Effector memory CD8-positive, alpha-beta T cell (primary cell): ENCODE results near the gene STPG4.

Experiments
- ATAC-seq: fragments of 150-1000 bp; cut with Tn5 transposase; replicated peaks from 2 replicates; pipeline ENCODE4 v1.10.0; 2021; ENCODE audit warnings: mild to moderate bottlenecking, moderate library complexity
- DNase-seq, 3 experiments: peaks; one replicate each; pipeline ENCODE4 v3.0.0; 2021
- H3K27ac Mint-ChIP-seq, 2 donors: one replicate each; pipeline ENCODE4 v1.8.0; 2022; ENCODE audit warnings: mild to moderate bottlenecking in 2 of 2, mixed read lengths in 2 of 2, moderate library complexity in 2 of 2
- H3K27me3 Mint-ChIP-seq, 2 donors: one replicate each; pipeline ENCODE4 v1.8.0; 2022; ENCODE audit warnings: mixed read lengths in 2 of 2
- H3K36me3 Mint-ChIP-seq: one replicate; pipeline ENCODE4 v1.8.0; 2022; ENCODE audit warnings: mild to moderate bottlenecking, moderate library complexity, mixed read lengths; ENCODE audit not compliant: insufficient read depth
- H3K4me1 Mint-ChIP-seq, 2 donors: one replicate each; pipeline ENCODE4 v1.8.0; 2022; ENCODE audit warnings: low read depth in 2 of 2, mixed read lengths in 2 of 2
- H3K4me3 Mint-ChIP-seq, 2 donors: one replicate each; pipeline ENCODE4 v1.8.0; 2022; ENCODE audit warnings: mild to moderate bottlenecking in 2 of 2, mixed read lengths in 2 of 2, moderate library complexity in 2 of 2
- H3K9me3 Mint-ChIP-seq, 2 donors: one replicate each; pipeline ENCODE4 v1.8.0; 2022; ENCODE audit warnings: mixed read lengths in 2 of 2

The STPG4 gene

GRCh38 chr2:47076586-47077441 is 78.3 kb downstream of the STPG4 start:
- ATAC-seq, result no peak
- peaks cover 15% of the 10 kb centered on the region for H3K36me3 Mint-ChIP-seq
- H3K4me1 Mint-ChIP-seq, result peaks cover 5 to 26% of the 10 kb centered on the region in 2 donors
- H3K27ac Mint-ChIP-seq, result peak overlapping the region; percentile 11 to 74
- H3K27me3 Mint-ChIP-seq, result no peaks in the 10 kb centered on the region
- no peak overlapping the region for H3K4me3 Mint-ChIP-seq
- H3K9me3 Mint-ChIP-seq, result no peaks in the 10 kb centered on the region
- no peak for DNase-seq

GRCh38 chr2:47076126-47076506 is 79.0 kb downstream of the STPG4 start:
- Mint-ChIP-seq H3K4me1 (peaks cover 12 to 33% of the 10 kb centered on the region in 2 donors), H3K36me3 (peaks cover 14% of the 10 kb centered on the region), H3K27me3 (no peaks in the 10 kb centered on the region), H3K27ac (peak overlapping the region; percentile 11 to 74), H3K9me3 (no peaks in the 10 kb centered on the region), H3K4me3 (no peak overlapping the region)
- ATAC-seq (no peak), DNase-seq (no peak)

- H3K27me3 Mint-ChIP-seq, result no peaks in the 10 kb centered on the region
- peak overlapping the region; percentile 11 to 74 for H3K27ac Mint-ChIP-seq
- H3K4me3 Mint-ChIP-seq, result no peak overlapping the region
- DNase-seq (no peak), ATAC-seq (no peak)
- peaks cover 16 to 34% of the 10 kb centered on the region in 2 donors for H3K4me1 Mint-ChIP-seq
- H3K9me3 Mint-ChIP-seq, result no peaks in the 10 kb centered on the region
- H3K36me3 Mint-ChIP-seq, result peaks cover 14% of the 10 kb centered on the region
Measured at GRCh38 chr2:47075361-47076125, 79.6 kb downstream of the STPG4 start.

DNA sequence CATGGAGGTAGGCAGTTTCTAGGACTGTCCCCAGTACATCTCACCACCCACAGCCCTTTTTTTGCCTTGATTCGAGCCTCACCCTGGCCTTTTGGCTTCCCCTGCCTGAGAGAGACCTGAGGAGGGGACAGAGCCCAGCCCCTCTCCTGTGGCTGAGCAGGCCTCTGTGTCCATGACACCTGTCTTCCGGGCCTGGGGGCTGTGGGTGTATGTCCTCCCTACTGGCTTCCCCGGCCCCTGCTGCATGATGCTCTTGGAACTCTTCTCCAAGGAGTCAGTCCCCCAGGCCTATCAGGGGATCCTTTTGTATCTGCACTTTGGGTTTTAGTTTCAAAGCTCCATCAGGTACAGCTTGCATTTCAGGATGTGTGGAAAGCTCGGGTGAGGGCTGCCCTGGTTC is 80.4 kb downstream of the STPG4 start:
- Mint-ChIP-seq H3K9me3 (no peaks in the 10 kb centered on the region), H3K36me3 (peaks cover 14% of the 10 kb centered on the region), H3K4me1 (peaks cover 20 to 39% of the 10 kb centered on the region in 2 donors), H3K27me3 (no peaks in the 10 kb centered on the region), H3K27ac (peak overlapping the region; percentile 32 to 74), H3K4me3 (no peak overlapping the region)
- no peak for DNase-seq
- ATAC-seq, result no peak

DNA sequence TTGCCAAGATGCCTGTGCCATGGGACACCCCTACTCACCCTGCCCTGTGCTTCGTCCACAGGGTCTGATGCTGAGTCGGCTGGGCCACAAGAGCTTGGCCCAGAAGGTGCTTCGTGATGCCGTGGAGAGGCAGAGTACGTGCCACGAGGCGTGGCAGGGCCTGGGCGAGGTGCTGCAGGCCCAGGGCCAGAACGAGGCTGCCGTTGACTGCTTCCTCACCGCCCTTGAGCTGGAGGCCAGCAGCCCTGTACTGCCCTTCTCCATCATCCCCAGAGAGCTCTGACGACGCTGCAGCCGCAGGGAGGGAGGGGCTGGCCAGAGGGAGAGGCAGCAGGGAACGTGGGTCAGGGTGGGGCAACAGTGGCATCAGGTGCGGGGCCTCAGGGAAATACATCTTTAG is 81.5 kb downstream of the STPG4 start:
- no peak overlapping the region for H3K4me3 Mint-ChIP-seq
- H3K27ac Mint-ChIP-seq, result peak overlapping the region in 1 of 2 donors; percentile 20
- DNase-seq (no peak), ATAC-seq (no peak)
- peaks cover 15% of the 10 kb centered on the region for H3K36me3 Mint-ChIP-seq
- no peaks in the 10 kb centered on the region for H3K9me3 Mint-ChIP-seq
- peaks cover 25 to 43% of the 10 kb centered on the region in 2 donors for H3K4me1 Mint-ChIP-seq
- no peaks in the 10 kb centered on the region for H3K27me3 Mint-ChIP-seq

- Mint-ChIP-seq H3K27ac (peak overlapping the region; percentile 20 to 93), H3K36me3 (peaks cover 17% of the 10 kb centered on the region), H3K9me3 (no peaks in the 10 kb centered on the region), H3K27me3 (no peaks in the 10 kb centered on the region), H3K4me1 (peaks cover 29 to 45% of the 10 kb centered on the region in 2 donors), H3K4me3 (no peak overlapping the region)
- ATAC-seq (no peak), DNase-seq (no peak)
Measured at GRCh38 chr2:47073217-47073616, 81.9 kb downstream of the STPG4 start.

DNA sequence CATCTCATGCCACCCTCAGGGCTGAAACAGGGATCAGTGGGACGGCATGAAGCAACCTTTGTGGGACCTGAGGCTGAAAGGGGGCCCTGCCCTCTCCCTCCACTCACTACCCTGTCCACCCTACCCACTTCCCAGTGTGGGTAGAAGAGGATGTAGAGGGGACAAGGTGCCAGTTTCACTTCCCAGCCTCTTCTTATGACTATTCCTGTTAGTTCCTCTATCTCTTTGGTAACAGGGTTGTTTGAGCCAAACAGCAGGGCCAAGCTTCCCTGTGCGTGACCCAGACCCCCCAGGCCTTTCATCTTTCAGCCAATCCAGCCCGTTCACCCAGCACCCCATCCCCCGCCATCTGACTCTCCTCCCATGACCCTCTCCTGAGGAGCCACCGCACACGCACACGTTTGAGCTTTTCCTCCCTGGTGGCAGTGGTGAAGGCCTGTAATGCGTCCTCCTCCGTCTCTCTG is 82.3 kb downstream of the STPG4 start:
- Mint-ChIP-seq H3K27me3 (no peaks in the 10 kb centered on the region), H3K36me3 (peaks cover 17% of the 10 kb centered on the region), H3K4me3 (peak overlapping the region in 1 of 2 donors; percentile 75), H3K27ac (peak overlapping the region; percentile 93 to 94), H3K9me3 (no peaks in the 10 kb centered on the region), H3K4me1 (peaks cover 34 to 49% of the 10 kb centered on the region in 2 donors)
- DNase-seq (no peak), ATAC-seq (peak; percentile 33)

- Mint-ChIP-seq H3K27ac (peak overlapping the region; percentile 93 to 94), H3K27me3 (no peaks in the 10 kb centered on the region), H3K4me3 (peak overlapping the region; percentile 71 to 75), H3K9me3 (no peaks in the 10 kb centered on the region), H3K4me1 (peaks cover 36 to 50% of the 10 kb centered on the region in 2 donors), H3K36me3 (peaks cover 14% of the 10 kb centered on the region)
- ATAC-seq (peak; percentile 20), DNase-seq (no peak)
Measured at GRCh38 chr2:47072018-47072691, 83.0 kb downstream of the STPG4 start.

DNA sequence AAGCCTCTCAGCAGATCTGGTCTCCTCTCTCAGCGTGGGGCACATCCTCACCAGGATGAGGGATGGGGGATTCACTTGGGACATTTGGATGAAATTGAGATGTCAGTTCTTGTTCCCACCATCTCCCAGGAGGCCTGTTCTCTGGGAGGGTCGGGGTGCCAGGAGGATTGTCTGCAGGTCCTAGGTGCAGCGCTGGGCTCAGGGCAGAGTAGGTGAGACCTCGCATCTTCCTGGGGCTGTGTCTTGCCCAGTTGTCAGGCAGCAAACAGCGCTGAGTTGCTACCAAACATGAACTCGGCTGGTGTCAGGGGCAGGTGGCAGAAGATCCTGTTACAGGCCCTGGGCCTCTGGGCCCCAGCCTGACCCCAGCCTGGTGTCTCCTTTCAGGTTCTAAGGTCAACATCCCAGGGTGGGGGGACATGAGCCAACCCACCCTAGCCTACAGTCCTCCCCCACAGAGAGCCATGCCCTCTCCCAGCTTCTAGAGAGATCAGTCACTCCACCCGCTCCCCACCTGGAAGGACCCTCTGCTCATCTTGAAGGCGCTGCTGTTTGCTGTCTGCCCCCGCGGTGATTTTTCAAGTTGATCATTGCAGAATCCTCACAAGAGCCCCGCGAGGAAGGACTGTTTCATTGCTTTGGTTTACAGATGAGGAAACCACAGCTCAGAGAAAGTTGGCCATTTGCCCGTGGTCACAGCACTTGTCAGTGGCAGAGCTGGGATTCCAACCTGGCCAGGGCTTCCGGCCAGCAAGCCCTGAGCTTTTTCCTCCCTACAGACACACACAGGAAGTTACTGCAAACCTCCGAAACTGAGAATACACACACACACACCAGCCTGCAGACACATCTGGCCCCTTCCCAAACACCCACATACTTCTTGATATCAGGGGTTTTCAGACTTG is 83.9 kb downstream of the STPG4 start:
- Mint-ChIP-seq H3K4me1 (peaks cover 36 to 50% of the 10 kb centered on the region in 2 donors), H3K36me3 (peaks cover 14% of the 10 kb centered on the region), H3K27ac (peak overlapping the region; percentile 93 to 94), H3K9me3 (no peaks in the 10 kb centered on the region), H3K4me3 (peak overlapping the region; percentile 71 to 75), H3K27me3 (no peaks in the 10 kb centered on the region)
- DNase-seq, result peak; percentile 28 to 47 (median 40)
- peak; percentile 79 for ATAC-seq

DNA sequence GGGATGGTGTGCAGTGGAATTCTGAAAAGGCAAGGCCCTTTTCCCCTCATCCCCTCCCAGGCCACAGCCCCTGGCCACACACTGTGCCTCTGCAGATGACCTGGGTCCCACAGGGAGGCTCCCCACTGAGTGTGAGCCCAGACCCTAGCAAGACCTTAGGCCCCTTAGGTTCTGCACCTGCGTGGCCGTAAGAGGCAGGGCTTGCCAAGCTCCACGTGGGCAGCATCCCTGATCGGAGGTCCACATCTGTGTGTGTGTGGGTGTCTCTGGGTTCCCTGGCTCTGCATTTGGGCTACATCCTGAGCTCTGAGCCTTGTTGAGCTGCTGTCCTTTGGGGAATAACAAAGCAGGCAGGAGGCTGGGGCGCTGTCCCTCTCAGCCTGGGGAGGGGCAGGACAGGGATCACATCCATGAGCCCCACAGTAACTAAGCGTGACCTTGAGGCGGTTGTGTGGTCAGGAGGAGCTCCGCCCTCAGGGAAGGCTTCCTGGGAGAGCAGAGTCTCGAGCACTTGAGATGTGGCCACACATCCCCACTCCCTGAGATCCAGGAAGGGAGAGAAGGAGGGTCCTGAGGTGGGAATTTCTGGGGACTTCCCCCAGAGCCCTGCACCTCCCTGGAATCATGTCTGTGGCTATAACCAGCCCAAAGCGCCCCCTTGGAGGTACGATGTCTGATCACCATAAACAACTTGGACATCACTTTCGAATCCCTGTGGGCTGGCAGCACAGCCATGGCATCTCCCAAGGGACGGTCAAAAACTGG is 84.8 kb downstream of the STPG4 start:
- Mint-ChIP-seq H3K27me3 (no peaks in the 10 kb centered on the region), H3K4me1 (peaks cover 36 to 51% of the 10 kb centered on the region in 2 donors), H3K36me3 (peaks cover 14% of the 10 kb centered on the region), H3K27ac (peak overlapping the region; percentile 93 to 94), H3K9me3 (no peaks in the 10 kb centered on the region), H3K4me3 (peak overlapping the region; percentile 71 to 75)
- ATAC-seq (no peak), DNase-seq (no peak)

DNA sequence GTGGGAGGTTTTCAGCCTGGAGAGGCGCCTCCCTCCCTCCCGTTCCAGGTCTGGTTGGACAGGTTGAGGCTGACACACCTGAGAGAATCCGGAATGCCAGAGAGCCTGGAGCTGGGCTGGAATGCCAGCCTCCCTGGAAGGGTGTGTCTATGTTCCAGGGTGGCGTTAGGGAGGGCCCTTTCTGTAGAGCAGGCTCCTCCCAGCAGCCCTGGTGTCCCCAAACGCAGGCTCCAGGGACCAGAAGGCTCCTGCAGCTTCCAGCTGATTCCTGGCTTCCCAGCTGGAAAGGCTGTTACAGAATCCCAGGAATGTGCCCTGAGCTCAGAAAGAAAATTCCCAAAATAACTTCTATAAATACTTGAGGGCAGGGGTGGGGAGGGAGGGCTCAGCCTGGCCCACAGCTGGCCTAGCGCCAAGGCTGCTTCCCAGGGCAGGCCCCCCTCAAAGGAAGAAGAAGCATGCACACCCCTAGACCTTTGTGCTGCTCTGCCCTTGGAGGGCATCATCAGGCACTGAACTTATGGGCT is 85.4 kb downstream of the STPG4 start:
- Mint-ChIP-seq H3K9me3 (no peaks in the 10 kb centered on the region), H3K27me3 (no peaks in the 10 kb centered on the region), H3K36me3 (peaks cover 15% of the 10 kb centered on the region), H3K27ac (peak overlapping the region; percentile 31 to 94), H3K4me3 (peak overlapping the region in 1 of 2 donors; percentile 8), H3K4me1 (peaks cover 36 to 51% of the 10 kb centered on the region in 2 donors)
- DNase-seq (no peak), ATAC-seq (no peak)
